Occipital lobe (tissue), 2 donors: ENCODE measurements around the gene AMMECR1. TPM values are rescaled to one million over a fixed set of nuclear protein-coding genes. Genes with fewer than 3 reads are reported as not detected.
A peak's percentile ranks its signal among the peaks of the same experiment; 100 is the strongest.
"Not testable (repeated sequence)": the region's sequence is repeated elsewhere in the genome, so short reads cannot be mapped to it uniquely, and the experiment has no call there.

Experiments used
- DNase-seq: peaks from one replicate; lab custom pipeline; 2025; lab: John Stamatoyannopoulos, UW
- total RNA-seq: library from RNA; depleted of rRNA; stranded (reverse); fragments of >200 nt; gene quantifications from one replicate; pipeline ENCODE4 v1.2.3, GENCODE V29; 2014

AMMECR1 gene
- total RNA-seq, result 6.4 TPM

DNA sequence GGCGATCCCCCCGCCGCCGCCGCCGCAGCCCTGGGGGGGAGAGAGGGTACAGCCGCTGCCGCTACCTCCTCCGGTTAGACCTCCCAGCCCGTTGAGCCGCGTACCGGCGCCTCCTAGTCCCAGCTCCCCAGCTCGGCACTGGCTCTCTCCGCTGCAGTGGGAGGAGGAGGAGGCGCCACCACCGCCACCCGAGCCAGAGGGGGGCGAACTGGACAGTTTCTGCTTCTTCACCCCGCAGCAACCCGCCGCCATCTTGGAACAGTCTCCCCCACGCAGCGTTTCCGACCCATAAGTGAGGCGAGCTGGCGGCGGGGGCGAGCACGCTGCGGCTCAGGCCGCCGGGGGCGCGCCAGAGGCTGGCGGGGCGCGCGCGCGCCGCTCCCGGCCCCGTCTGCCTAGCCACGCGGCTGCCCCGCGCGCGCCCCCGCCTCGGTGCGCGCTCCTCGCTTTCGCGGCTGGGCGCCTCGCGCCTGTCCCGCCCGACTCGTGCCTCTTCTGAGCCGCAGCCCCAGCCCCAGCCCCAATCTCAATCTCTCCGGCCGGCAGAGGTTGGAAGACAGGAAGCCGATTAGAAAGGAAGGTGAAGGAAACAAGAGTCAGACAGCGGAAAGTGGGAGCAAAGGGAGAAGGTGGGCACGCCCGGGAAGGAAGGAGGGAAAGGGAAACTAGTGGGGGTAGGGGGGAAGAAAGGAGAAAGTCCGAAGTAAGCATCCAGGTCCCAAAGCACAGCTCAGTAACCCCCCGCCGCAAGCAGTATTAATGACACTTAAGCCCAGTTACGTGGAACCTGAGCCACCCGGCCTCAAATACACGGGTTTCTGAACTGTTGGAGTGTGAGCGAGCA, at the start of gene AMMECR1:
Gene AMMECR1 (minus strand): TSS at position 266 of the 844 bp plus-strand sequence. CDS start 14 bp downstream, at position 252.
- peak; percentile 63 for DNase-seq

DNA sequence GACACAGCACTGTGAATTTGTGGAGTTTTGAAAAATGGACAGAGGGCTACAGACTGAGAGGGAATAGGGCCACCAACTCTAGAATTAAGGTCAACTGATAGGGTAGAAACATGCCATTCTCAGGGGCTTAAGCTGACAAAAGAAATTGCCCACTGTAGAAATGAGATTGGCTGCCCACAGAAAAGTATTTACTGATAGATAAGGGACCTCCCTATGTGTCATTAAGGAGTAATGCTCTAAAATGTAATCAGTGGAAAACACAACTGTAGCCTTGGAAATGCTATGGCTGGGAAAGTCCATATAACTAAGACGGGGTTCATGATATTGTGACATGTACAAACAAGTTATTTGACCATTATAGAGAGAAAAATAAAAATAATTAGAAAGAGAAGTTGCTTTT, 45.4 kb upstream of the AMMECR1 start:
- DNase-seq, result no peak

DNA sequence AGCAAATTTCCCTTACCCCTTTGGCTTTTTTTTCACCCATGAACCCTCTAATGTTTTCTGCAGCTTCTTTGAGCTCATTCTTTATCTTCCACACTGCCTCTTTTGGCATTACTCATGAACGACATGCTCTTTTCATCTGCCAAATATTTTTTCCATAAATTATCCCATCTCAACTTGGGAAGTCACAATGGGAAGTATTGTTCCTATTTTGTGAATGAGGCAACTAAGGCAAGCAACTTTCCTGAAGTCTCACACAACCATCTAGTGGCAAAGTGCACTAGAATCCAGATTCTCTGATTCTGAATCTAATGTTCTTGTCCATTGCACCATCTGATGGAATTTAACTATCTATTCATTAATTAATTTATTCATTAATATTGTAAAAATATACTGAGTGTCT, 41.4 kb upstream of the AMMECR1 start:
- no peak for DNase-seq

DNA sequence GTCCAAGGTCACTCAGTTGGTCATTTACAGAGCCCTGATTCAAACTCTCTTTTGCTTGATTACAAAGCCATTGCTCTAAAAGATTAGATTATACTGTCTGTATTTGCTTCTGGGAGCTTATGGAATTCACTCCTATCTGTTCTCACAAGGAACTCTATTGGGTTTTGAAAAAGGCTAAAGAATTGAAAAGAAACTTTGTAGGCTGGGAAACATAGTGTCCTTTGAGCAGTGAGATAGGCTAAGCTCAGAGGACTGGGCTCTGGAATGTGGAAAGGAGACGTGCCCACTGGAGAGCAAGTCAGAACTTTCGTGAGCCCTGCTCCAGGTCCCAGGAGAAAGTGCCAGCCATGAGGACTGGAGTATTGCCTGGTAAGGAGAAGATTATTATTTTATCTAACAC, 40.7 kb upstream of the AMMECR1 start, which contains the start of gene RTL9:
Gene RTL9 (plus strand): TSS at position 301 of the 400 bp plus-strand sequence. CDS start 91,770 bp downstream, outside the sequence.
- DNase-seq, result no peak

DNA sequence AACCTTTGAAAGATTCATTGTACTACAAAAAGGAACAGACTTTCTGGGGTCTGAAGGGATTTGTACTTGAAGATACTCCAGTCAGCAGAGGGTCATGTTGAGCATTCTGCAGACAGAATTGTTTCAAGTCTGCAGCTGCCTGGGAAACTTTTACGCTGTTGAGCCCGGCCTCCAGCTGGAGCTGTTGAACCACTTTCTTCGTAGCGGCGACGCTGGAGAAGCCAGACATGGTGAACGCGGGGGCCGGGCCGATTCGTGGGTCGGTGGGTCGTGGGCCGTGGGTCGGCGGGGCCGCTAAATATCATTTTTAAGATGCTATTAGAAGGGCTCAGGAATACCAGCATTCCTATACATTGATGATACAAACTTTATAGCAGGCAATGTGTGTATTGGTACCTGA, 28.8 kb upstream of the AMMECR1 start:
- DNase-seq, result no peak

DNA sequence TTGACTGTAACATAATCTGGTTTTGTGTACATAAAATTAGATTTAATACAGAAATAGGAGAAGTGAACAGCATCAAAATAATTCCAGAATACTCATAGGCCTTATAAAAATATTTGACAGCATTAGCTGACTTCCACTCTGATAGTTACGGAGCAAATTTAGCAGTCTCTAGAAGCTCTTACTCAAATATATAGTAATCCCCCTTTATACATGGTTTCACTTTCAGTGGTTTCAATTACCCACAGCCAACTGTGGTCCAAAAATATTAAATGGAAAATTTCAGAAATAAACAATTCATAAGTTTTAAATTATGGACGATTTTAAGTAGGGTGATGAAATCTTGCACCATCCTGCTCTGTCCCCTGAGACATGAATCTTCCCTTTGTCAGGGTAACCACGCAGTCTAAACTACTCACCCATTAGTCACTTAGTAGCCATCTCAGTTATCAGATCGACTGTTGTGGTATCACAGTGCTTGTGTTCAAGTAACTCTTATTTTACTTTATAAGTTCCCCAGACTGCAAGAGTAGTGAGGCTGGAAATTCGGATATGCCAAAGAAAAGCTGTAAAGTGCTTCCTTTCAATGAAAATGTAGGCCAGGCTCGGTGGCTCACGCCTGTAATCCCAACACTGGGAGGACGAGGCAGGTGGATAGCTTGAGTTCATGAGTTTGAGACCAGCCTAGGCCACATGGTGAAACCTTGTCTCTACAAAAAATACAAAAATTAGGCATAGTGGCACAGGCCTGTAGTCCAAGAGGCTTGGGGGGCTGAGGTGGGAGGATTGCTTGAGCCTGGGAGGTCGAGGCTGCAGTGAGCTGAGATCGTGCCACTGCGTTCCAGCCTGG, 23.5 kb upstream of the AMMECR1 start:
- no peak for DNase-seq

DNA sequence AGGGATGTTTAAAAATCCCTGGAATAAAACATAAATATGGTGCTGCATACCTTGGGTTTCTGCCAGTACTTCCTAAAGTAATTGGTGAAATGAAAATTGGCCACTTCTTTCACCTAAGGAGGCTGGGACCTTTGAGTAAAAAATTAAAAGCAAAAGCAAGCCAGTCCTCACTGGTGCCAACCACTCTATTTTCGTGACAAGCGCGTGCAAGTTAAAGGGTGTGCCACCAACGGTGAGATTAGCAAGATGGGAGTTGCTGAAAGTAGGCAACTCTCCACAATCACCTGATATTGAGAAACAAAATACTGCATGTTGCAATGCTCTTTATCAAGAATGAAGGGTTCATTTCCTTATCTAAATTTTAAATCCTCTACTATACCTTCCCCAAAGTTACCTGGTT, 21.1 kb upstream of the AMMECR1 start:
- DNase-seq, result no peak

DNA sequence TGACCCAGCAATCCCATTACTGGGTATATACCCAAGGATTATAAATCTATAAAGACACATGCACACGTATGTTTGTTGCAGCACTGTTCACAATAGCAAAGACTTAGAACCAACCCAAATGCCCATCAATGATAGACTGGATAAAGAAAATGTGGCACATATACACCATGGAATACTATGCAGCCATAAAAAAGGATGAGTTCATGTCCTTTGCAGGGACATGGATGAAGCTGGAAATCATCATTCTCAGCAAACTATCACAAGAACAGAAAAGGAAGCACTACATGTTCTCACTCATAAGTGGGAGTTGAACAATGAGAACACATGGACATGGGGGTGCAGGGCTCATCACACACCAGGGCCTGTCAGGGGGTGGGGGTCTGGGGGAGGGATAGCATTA, 15.6 kb upstream of the AMMECR1 start:
- DNase-seq, result not testable (repeated sequence)

DNA sequence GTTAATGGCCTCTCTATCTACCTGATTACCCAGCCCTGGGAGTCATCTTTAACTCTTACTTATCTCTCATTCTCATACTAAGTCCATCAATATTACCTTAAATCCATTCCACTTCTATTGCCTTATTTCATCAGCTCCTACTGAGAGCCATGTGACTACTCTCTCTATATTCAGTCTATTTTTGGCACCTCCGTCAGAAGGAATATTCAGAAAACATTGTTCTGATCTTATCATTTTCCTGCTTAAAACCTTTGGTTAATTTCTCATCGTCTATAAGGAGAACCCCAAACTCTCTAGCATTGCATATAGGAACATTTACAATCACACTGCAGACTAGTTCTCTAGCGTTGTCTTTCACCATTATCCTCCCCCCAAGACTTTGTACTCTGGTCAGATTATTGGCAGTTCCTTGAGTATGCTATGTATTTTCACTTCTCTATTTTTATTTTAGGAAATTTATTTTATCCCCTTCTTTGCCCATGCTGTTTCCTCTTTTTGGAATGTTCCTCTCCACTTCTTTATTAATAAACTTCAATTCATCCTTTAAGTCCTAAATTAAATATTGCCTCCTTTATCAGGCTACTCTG, 13.7 kb upstream of the AMMECR1 start:
- DNase-seq, result no peak

DNA sequence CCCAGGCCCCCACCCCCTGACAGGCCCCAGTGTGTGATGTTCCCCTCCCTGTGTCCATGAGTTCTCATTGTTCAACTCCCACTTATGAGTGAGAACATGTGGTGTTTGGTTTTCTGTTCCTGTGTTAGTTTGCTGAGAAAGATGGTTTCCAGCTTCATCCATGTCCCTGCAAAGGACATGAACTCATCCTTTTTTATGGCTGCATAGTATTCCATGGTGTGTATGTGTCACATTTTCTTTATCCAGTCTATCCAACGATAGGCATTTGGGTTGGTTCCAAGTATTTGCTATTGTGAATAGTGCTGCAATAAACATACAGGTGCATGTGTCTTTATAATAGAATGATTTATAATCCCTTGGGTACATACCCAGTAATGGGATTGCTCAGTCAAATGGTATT, 10.7 kb upstream of the AMMECR1 start:
- DNase-seq, result not testable (repeated sequence)

DNA sequence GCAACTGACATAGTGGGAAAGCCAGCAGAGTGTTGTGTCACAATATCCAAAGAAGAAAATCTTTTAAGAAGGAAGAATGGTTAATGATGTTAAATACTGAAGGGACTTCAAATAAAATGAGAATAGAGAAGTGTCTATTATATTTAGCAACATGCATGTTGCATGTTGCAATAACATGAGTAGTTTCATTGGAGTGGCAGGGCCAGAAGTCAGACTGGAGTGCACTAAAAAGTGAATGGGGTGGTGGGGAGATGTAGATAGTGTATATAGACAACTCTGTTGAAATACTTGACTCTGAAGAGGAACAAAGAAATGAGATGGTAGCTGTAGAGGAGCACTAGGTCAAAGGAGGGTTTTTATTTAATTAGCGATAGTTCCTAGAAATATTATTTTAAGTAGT, 9.5 kb upstream of the AMMECR1 start:
- no peak for DNase-seq

DNA sequence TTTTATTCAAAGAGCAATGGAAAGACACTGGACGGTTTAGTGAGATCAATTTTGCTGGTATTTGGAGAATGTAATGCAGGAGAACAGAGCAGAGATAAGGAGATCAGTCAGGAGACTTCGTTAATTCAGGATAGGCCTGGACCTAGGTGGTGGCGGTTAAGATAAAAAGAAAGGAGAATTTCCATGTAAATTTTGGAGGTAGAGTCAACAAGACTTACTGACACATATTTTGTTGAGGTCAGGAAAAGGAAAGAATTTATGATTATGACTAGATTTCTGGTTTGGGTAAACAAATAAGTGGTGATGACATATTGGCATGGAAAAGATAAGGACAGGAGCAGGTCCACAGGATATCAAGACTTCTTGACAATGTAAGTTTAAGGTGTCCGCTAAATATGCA, 8.8 kb upstream of the AMMECR1 start:
- no peak for DNase-seq

DNA sequence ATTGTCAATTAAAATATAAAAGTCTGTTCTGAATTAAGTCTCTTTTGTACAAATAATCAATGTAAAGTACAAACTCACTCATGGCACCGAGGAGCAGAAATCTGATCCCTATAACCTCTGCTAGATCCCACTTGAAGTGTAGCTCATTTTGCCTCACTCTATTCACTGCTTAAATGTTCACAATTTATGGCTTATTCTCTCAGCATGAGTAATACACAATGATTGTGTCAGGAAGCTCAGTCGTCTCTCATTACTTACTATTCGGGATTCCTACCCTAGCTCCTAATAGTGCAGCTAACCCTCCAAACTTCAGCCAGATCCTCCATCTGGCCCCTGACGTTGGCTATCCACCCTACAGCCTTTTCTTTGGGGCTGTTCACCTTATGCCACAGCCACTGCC, 4.7 kb upstream of the AMMECR1 start:
- no peak for DNase-seq

DNA sequence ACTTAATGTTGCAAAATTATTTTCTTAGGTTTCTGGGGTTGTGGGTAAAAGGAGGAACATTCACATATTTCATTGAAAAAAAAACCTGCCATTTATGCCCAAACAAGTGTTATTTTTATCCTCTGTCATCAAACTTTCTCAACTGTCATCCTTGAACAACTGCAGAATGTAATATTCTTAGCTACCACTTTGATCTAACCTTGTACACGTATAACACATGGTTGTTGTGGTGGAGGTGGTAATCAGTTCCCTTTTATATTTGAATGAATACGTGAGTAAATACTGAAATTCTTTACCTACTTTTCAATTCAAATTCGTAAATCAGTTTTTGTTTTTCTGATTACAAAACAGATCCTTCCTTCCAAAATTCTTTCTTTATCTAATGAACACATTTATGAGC, 3.8 kb upstream of the AMMECR1 start:
- no peak for DNase-seq

DNA sequence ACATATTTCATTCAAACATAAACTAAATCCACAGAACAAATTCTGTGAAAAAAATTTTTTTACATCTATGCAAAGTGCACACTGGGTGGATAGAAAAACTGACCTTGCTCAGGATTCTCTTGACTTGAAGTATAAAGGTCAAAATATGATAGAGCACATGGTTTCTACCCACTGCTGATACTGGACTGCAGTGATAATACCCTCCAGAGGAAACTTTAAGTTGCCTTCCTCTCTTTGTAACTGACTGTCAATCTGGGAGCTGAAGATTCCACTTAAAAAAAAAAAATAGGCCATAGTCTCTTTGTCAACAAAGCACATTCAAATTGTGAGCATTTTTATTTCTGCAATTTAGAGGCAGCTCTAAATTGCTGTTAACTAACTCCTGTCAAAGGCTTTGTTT, 3.2 kb upstream of the AMMECR1 start:
- no peak for DNase-seq

DNA sequence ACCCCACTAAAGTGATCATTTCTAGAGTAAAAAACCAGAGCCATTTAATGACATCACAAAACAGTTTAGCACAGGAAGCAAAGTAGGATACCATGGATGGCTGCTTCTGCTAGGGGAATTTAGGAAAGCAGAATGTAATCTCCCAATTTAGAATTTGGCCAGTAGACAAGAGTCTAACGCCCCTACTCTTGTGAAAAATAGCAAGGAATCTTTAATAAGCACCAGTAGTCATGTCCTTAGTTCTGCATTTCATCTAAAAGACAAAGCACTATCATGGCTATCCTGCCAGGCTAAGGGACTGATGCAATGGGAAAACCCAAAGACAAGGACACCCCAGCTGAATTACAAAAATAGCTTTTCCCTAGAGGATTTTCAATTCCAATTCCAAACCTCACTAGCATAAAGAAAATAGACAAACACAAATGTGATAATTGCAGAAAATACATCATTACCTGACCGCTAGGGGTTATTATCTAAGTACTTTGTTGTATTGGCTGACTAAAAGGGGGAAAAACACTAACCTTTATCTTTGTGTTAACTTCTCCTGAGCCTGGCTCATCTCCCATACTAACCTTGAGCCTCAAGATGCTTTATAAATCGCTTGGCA, 2.6 kb upstream of the AMMECR1 start:
- no peak for DNase-seq

DNA sequence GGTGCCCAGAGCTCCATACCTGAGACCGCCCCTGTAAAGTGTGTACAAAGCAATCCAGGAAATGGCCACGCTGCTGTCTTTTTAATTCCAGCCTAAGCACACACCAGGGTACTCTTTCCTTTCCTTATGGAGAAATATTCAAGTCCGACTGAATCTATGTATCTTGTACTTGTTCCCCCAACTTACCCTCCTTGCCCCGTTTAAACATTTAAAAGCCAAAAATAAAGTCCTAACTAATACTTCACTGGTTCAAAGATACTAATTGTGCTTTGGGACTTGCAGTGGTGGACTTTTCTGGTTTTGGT, 731 bp upstream of the AMMECR1 start:
- no peak for DNase-seq

DNA sequence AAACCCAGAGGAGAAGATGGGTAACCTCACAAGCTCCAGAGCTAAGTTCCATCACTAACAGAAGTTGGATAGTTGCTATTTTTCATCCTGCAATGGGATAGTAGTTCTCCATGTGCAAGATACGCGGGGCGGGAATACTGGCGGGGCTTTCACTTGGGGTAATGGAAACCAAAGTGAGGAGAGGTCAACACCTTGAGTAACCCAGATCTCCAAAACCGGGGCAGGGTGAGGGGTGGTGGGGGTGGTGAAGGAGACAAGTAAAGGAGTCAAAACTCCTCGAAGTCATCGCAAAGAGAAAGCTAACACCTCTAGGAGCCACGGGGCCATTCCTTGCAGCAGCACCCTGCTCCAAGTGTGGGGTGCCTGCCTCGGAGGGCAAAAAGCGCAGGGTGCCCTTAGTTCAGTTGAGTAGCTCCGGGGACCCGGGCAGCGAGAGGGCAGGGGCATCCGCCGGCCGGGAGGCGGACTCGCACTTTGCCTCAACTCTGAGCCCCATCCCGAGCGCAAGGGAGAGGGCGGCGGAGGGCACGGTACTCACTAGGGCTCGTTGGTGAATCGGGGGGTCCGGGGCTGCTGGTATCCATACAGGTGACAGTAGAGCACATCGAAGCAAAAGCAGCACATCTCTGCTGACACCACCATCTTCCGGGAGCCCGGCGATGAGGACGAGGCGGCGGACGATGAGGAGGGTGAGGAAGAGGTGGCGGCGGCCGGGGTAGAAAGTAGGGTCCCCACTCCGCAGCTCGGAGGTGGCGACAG, 645 bp downstream of the AMMECR1 start:
- DNase-seq, result peak; percentile 3

DNA sequence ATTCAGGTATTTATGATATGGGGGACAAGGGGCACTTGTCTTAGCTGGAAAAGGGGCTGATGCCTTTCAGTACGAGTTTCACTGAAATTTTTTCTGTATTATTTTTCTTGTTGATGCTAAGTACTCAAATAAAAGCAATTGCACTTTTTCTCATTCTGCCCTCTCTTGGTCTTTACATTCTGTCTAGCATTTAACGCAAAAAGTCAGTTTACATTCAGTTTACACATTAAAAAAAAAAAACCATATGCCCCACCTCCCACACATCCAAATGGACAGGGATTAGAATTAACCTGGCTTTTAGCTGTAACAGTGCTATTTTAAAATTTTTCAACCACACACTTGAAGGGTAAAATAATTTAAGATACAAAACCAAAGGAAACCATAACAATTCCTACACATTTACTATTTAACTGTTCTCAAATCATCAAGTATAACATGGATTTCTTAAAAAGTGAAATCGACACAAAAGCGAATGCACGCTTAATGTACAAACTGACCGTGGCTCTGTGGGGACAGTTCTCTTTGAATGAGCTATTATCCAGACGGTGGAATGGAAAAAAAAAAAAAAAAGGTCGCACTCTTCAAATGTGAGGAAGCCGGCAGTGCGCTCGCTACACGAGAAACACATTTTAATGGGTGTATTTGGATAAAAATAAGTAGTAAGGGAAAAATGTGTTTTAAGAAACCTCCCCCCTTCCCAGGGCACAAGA, 1.4 kb downstream of the AMMECR1 start:
- no peak for DNase-seq

DNA sequence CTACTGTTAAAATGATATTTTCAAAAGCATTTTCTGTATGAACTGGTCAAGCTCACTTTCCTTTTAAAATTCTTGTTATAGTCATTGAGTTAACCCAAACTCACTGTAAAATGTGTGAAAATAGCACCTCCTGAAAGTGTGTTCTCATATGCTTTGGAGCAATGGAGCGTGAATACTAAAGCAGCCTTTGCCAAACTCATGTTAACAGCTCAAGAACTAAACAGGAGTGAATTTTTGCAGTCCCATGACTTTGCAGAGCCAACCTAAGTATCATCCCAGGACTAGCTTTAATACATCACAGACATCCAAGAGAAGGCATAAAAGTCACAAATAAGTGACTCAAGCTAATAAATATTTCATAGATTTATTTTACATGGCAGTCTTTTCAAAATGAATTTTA, 2.3 kb downstream of the AMMECR1 start:
- no peak for DNase-seq
